Cardiac fibroblast (primary cell): Measurements from ENCODE around the gene IKZF1.

Experiments
- DNase-seq, 2 donors: peaks; one replicate each; pipeline versions ENCODE4 v3.0.0 to v3.0.0-alpha.2; 2010; ENCODE audit warnings: low read depth in 2 of 2
- H3K4me3 ChIP-seq, 2 donors: replicated peaks in 1 of 2; 1 replicate in 1 of 2; 2 replicates in 1 of 2; pipeline ENCODE4 v1.5.1; 2011; ENCODE audit warnings: low read depth in 2 of 2, low read length in 2 of 2, mild to moderate bottlenecking in 2 of 2, moderate library complexity in 1 of 2
- CTCF ChIP-seq: IDR thresholded peaks from one replicate; pipeline ENCODE4 v1.5.1; 2011; ENCODE audit warnings: low read depth, mild to moderate bottlenecking, low read length, inconsistent platforms

The IKZF1 gene

GRCh38 chr7:50418086-50418515 is 113.6 kb downstream of the IKZF1 start:
- peak; percentile 99 for TF ChIP-seq CTCF
- peak; percentile 84 to 86 for DNase-seq
- H3K4me3 ChIP-seq, result no peak overlapping the region

GRCh38 chr7:50418526-50419290 is 114.2 kb downstream of the IKZF1 start:
- no peak for DNase-seq
- no peak overlapping the region for H3K4me3 ChIP-seq
- TF ChIP-seq CTCF, result no peak

DNA sequence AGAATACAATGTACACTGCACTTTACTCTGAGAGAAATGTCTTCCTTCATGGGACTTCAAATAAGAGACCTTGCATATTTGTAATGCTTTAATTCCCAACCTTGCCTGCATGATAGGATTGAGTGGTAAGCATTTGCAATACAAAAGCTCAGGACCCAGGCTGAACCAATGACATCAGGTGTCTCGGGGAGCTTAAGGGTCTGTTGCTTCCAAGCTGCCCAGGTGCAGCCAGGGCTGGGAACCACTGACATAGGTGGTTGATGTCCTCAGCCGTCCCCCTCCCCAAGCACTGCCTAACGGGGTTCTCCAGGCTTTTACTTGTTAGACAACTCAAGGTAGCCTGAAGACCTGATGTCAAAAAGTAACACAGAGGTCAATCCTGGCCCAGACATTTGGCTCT is 116.5 kb downstream of the IKZF1 start:
- no peak for DNase-seq
- TF ChIP-seq CTCF, result no peak
- no peak overlapping the region for H3K4me3 ChIP-seq

GRCh38 chr7:50422858-50423257 is 118.3 kb downstream of the IKZF1 start:
- DNase-seq, result no peak
- H3K4me3 ChIP-seq, result no peak overlapping the region
- no peak for TF ChIP-seq CTCF

DNA sequence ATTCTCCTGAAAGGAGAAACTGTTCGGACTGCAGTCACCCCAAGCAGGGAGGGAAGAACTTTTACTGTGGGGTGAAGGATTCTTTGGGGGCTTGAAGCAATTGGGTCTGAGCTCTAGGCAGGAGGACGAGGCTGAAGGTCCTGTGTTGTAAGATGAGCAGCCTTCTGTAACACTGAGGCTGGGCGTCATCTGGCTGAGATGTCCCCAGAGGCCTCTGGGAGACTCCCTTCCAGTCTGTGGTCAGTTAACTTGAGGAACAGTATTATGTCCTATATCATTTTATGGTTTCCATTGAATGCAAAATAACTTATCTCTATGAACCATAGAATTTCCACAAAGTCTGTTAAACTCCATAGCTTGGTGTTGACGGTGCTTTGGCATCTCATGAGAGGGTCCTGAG is 119.3 kb downstream of the IKZF1 start:
- no peak for TF ChIP-seq CTCF
- DNase-seq, result no peak
- H3K4me3 ChIP-seq, result no peak overlapping the region

GRCh38 chr7:50425318-50425717 is 120.8 kb downstream of the IKZF1 start:
- no peak for TF ChIP-seq CTCF
- no peak overlapping the region for H3K4me3 ChIP-seq
- DNase-seq, result no peak
